B cell (primary cell): Measurements from ENCODE around the gene ZNF611.

ENCODE experiments used
- CTCF ChIP-seq: fragments of 200-600 bp; IDR thresholded peaks from one replicate; pipeline ENCODE4 v1.8.0; 2022; ENCODE audit warnings: antibody characterized with exemption, mild to moderate bottlenecking
- EZH2 ChIP-seq: IDR thresholded peaks from 2 replicates; pipeline ENCODE4 v1.6.1; 2012; ENCODE audit warnings: borderline replicate concordance, low read depth, mild to moderate bottlenecking, moderate library complexity, low read length; ENCODE audit not compliant: insufficient read depth, poor library complexity, severe bottlenecking

DNA sequence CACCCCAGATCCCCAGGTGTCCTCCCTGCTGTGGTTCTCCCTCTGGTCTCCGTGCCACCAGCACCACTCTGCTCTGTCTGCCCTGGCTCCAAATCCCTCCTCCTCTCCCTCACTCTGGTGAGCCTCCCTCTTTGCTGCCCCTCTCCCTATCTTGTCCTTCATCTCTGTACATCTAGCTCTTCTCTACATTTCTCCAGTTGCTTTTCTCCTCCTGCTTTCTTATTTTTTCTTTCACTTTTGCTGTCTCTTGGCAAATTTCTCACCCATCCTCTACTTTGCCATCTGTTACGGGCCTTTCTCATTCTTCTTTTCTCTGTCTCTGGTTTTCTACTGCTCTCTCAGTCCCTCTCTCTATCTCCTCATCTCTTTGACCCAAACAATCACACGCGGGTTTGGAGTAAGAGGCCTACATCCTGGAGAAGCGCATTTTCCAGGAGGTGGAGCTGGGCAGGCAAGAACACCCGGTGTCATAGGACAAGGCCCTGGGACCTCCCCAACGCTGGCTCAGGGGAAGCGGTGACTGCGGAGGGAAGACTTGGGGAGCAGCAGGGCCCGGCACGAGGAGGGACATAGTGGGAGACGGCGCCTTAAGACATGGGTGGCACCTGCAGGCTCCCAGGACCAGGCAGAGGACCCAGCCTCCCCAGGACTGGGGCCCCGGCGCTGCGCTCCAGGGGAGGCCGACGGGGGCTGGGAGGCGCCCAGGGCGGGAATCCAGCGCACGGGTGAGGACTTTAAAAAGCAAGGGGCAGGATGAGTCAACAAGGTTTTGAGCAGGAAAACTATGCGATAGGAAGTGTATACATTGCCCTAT lies 9.9 kb downstream of the ZNF611 start:
- TF ChIP-seq CTCF: no peak
- TF ChIP-seq EZH2: no peak
